ENCODE results near the gene UPF3B.
"Not testable (repeated sequence)": the region's sequence is repeated elsewhere in the genome, so short reads cannot be mapped to it uniquely, and the experiment has no call there.

Gene UPF3B

GRCh38 chrX:119826399-119826959 is 26.3 kb downstream of the UPF3B start:
- no peak for DNase-seq (ENCODE audit: low spot score)

GRCh38 chrX:119824221-119824620 is 28.5 kb downstream of the UPF3B start:
- DNase-seq (ENCODE audit: low spot score): not testable (repeated sequence)

GRCh38 chrX:119821703-119822102 is 31.1 kb downstream of the UPF3B start:
- DNase-seq (ENCODE audit: low spot score): peak; percentile 23

- DNase-seq (ENCODE audit: low spot score): no peak
Observed at GRCh38 chrX:119817130-119817690, 35.6 kb downstream of the UPF3B start.

GRCh38 chrX:119816300-119816699 is 36.5 kb downstream of the UPF3B start:
- no peak for DNase-seq (ENCODE audit: low spot score)

- no peak for DNase-seq (ENCODE audit: low spot score)
Observed at GRCh38 chrX:119809185-119809666, 43.5 kb downstream of the UPF3B start.

GRCh38 chrX:119808461-119808860 is 44.3 kb downstream of the UPF3B start:
- not testable (repeated sequence) for DNase-seq (ENCODE audit: low spot score)

GRCh38 chrX:119802546-119802945 is 50.2 kb downstream of the UPF3B start:
- DNase-seq (ENCODE audit: low spot score): no peak

- DNase-seq (ENCODE audit: low spot score): no peak
Observed at GRCh38 chrX:119801253-119802221, 51.2 kb downstream of the UPF3B start.

GRCh38 chrX:119791437-119792231 is 61.1 kb downstream of the UPF3B start, which contains the start of gene RPL39:
RPL39 (minus strand) TSS chrX:119791630; CDS start chrX:119791576, 54 bp downstream.
- DNase-seq (ENCODE audit: low spot score): peak; percentile 61

GRCh38 chrX:119790977-119791436 is 61.8 kb downstream of the UPF3B start:
- DNase-seq (ENCODE audit: low spot score): no peak

GRCh38 chrX:119784747-119785446 is 67.9 kb downstream of the UPF3B start:
- DNase-seq (ENCODE audit: low spot score): no peak
